GM23248 (cell line): ENCODE measurements around the gene MCIDAS.

Source experiments
- EZH2 ChIP-seq: fragments of 200-600 bp; sonication (generic); IDR thresholded peaks from 2 replicates; pipeline ENCODE4 v1.6.1; 2018; ENCODE audit warnings: antibody characterized with exemption, mild to moderate bottlenecking; ENCODE audit not compliant: insufficient read depth, poor library complexity, severe bottlenecking
- EZH2phosphoT487 ChIP-seq: fragments of 200-600 bp; sonication (generic); IDR thresholded peaks from 2 replicates; pipeline ENCODE4 v1.6.1; 2018; ENCODE audit warnings: antibody characterized with exemption, moderate library complexity, mild to moderate bottlenecking, low read depth; ENCODE audit not compliant: insufficient read depth

DNA sequence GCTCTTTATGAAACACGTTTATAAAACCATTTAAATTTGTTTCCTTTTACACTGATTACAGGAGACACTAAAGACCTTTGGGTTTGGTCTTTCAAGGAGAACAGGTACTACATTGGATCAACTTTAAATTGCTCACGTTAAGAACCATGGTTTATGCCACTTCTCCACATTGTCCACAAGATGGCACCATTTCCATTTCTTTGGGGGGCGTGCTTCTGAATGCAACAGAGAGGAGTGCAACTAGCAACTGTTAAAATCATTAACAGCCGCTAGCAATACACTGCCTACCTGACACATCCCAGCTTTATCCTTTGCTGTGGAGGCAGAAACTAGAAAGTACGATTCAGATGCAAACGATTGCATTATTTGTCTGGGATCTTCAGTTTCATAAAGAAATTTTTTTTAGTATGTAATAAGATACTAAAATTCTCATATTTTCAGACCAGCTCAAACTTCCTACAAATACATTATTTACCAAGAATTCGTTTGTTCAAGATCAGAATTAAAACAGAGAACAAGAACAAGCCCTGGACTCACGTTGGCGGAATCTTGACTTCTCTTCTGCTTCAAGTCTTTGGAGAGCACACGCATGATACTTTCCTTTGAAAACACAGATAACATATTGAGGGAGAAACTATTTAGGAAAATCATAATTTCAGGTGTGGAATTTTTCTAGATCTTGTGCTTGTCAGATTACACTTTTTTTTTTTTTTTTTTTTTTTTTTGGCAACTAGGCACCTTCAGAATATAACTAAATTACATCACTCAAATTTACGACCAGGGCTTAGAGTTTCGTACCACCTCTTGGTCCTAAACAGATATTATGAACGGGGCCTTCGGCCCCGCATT, 54.8 kb downstream of the MCIDAS start:
- TF ChIP-seq EZH2 = no peak
- TF ChIP-seq EZH2phosphoT487 = no peak
